ENCODE data around the gene PLA2G5. TPM values are rescaled to one million over a fixed set of nuclear protein-coding genes. Genes with fewer than 3 reads are reported as not detected.

Gene PLA2G5
- total and polyA plus RNA-seq, 2 of the 13 experiments (the other 11 are each of a cell fraction or from before 2014, with no cell fraction given) = not detected

- TF ChIP-seq SPEN (CRISPR knock-in tag; IDR thresholded peaks at IDR 0.05; ENCODE audit: low read depth) (no peak), ZNF329 (CRISPR knock-in tag; IDR thresholded peaks at IDR 0.05; ENCODE audit: low read depth) (no peak), TAF1 (CRISPR knock-in tag; IDR thresholded peaks at IDR 0.05) (no peak), HINFP (CRISPR knock-in tag; IDR thresholded peaks at IDR 0.05; ENCODE audit: low read depth) (no peak), TCF7L2 (IDR thresholded peaks at IDR 0.05; ENCODE audit: low read depth, low read length) (no peak)
Observed at GRCh38 chr1:20138346-20138745, 68.4 kb downstream of the PLA2G5 start (continued).

GRCh38 chr1:20138961-20139550 lies 69.1 kb downstream of the PLA2G5 start, which contains the start of gene PLA2G2F:
Gene PLA2G2F, plus strand, starts transcription at chr1:20139323. Its CDS starts 105 bp downstream, at chr1:20139428.
- DNase-seq (ENCODE audit: low spot score) = no peak
- Histone ChIP-seq H3K27me3 (ENCODE audit: control insufficient read depth in 1 of 2, insufficient read depth in 2 of 2, low read length in 2 of 2) (peaks cover 2 to 21% of the 10 kb centered on the region in 2 experiments; a peak in 3 of 5 replicates), H3K4me2 (ENCODE audit: low read depth, low read length) (no peak within 1 kb of the TSS), H3K79me2 (ENCODE audit: insufficient read depth, low read length) (no peaks in the 10 kb centered on the region), H2AFZ (ENCODE audit: low read length) (no peak within 1 kb of the TSS), H3K9me3 (ENCODE audit: low read length) (no peaks in the 10 kb centered on the region), H3K9ac (ENCODE audit: insufficient read depth, low read depth, low read length) (no peak within 1 kb of the TSS), H3K4me3 (replicated peaks in 1 of 3; ENCODE audit: insufficient read depth in 1 of 3, low read depth in 2 of 3, low read length in 3 of 3) (no peak within 1 kb of the TSS), H4K20me1 (ENCODE audit: insufficient read depth, low read length) (no peaks in the 10 kb centered on the region), H3K4me1 (ENCODE audit: insufficient read depth, low read length) (peaks cover 6% of the 10 kb centered on the region), H3K36me3 (replicated peaks in 1 of 2; ENCODE audit: control insufficient read depth in 1 of 2, insufficient read depth in 2 of 2, low read length in 2 of 2) (no peaks in the 10 kb centered on the region), H3K27ac (ENCODE audit: extremely low read length, insufficient read depth, low read length) (no peak within 1 kb of the TSS)
- in situ Hi-C loops (cut with HindIII; ENCODE audit: extremely low pct_ligation_motif_present, low pct_unique_long_range_greater_than_20kb) (no loop called here), intact Hi-C loops (cut with micrococcal nuclease; ENCODE audit: unreplicated experiment) (no loop called here)
- no TSS peak for BruUV-seq (replicated peaks)
- CTCF ChIA-PET (ENCODE audit: low intra/inter-chr PET ratio, low total read pairs) = no interaction called here
- no peak for FAIRE-seq
- ATAC-seq = no peak
- TF ChIP-seq HNRNPK (IDR thresholded peaks at IDR 0.05; ENCODE audit: low read depth, low read length, poor library complexity, severe bottlenecking) (no peak), KMT2A (CRISPR knock-in tag; IDR thresholded peaks at IDR 0.05) (no peak)
- 49% methylated on average over 2 of the region's 9 CpGs for WGBS (ENCODE audit: low lambda C conversion rate)
- POLR2A ChIA-PET = no interaction called here
